GM08714 (cell line): ENCODE results near the gene HSPG2.

ENCODE experiments used
- H3K4me3 ChIP-seq: fragments of 200-500 bp; sonication (Bioruptor generic); 2 replicates; pipeline ENCODE4 v1.5.1; 2014; ENCODE audit warnings: mild to moderate bottlenecking, low read length, inconsistent platforms
- ZNF274 ChIP-seq: IDR thresholded peaks from 2 replicates; pipeline ENCODE4 v1.6.1; 2012; ENCODE audit warnings: mild to moderate bottlenecking, low read depth, low read length

The HSPG2 gene

GRCh38 chr1:21773585-21773984, 163.5 kb downstream of the HSPG2 start:
- H3K4me3 ChIP-seq = no peak overlapping the region; the same call in 1 of the 2 replicates

More at GRCh38 chr1:21773585-21773984, 163.5 kb downstream of the HSPG2 start:
- TF ChIP-seq ZNF274 = no peak
